B cell (primary cell): Measurements from ENCODE around the gene RGR.

Experiments
- EZH2 ChIP-seq: IDR thresholded peaks from 2 replicates; pipeline ENCODE4 v1.6.1; 2012; ENCODE audit warnings: borderline replicate concordance, low read depth, mild to moderate bottlenecking, moderate library complexity, low read length; ENCODE audit not compliant: insufficient read depth, poor library complexity, severe bottlenecking
- TF ChIP-seq, protein P1 (sequence below): fragments of 200-600 bp; IDR thresholded peaks from one replicate; pipeline ENCODE4 v1.8.0; 2022; ENCODE audit warnings: antibody characterized with exemption, mild to moderate bottlenecking

- TF ChIP-seq, protein P1, sequence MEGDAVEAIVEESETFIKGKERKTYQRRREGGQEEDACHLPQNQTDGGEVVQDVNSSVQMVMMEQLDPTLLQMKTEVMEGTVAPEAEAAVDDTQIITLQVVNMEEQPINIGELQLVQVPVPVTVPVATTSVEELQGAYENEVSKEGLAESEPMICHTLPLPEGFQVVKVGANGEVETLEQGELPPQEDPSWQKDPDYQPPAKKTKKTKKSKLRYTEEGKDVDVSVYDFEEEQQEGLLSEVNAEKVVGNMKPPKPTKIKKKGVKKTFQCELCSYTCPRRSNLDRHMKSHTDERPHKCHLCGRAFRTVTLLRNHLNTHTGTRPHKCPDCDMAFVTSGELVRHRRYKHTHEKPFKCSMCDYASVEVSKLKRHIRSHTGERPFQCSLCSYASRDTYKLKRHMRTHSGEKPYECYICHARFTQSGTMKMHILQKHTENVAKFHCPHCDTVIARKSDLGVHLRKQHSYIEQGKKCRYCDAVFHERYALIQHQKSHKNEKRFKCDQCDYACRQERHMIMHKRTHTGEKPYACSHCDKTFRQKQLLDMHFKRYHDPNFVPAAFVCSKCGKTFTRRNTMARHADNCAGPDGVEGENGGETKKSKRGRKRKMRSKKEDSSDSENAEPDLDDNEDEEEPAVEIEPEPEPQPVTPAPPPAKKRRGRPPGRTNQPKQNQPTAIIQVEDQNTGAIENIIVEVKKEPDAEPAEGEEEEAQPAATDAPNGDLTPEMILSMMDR, result no peak
- no peak for TF ChIP-seq EZH2
Observed at GRCh38 chr10:84214046-84214572, 30.7 kb upstream of the RGR start.
